ENCODE data around the gene CITED4.

CITED4 gene

GRCh38 chr1:40887652-40888051 is 25.5 kb upstream of the CITED4 start:
- TF ChIP-seq FOXP2 (optimal IDR thresholded peaks at IDR 0.05; ENCODE audit: borderline replicate concordance, extremely low read depth, extremely low read length, insufficient read depth) (no peak), SIN3A (IDR thresholded peaks at IDR 0.05; ENCODE audit: borderline replicate concordance, insufficient read depth, low read length) (no peak), TAF1 (IDR thresholded peaks at IDR 0.05; ENCODE audit: borderline replicate concordance, insufficient read depth, low read length) (no peak), POLR2AphosphoS5 (IDR thresholded peaks at IDR 0.05; ENCODE audit: low read depth, low read length) (no peak)
- TF ChIP-seq, protein P1, sequence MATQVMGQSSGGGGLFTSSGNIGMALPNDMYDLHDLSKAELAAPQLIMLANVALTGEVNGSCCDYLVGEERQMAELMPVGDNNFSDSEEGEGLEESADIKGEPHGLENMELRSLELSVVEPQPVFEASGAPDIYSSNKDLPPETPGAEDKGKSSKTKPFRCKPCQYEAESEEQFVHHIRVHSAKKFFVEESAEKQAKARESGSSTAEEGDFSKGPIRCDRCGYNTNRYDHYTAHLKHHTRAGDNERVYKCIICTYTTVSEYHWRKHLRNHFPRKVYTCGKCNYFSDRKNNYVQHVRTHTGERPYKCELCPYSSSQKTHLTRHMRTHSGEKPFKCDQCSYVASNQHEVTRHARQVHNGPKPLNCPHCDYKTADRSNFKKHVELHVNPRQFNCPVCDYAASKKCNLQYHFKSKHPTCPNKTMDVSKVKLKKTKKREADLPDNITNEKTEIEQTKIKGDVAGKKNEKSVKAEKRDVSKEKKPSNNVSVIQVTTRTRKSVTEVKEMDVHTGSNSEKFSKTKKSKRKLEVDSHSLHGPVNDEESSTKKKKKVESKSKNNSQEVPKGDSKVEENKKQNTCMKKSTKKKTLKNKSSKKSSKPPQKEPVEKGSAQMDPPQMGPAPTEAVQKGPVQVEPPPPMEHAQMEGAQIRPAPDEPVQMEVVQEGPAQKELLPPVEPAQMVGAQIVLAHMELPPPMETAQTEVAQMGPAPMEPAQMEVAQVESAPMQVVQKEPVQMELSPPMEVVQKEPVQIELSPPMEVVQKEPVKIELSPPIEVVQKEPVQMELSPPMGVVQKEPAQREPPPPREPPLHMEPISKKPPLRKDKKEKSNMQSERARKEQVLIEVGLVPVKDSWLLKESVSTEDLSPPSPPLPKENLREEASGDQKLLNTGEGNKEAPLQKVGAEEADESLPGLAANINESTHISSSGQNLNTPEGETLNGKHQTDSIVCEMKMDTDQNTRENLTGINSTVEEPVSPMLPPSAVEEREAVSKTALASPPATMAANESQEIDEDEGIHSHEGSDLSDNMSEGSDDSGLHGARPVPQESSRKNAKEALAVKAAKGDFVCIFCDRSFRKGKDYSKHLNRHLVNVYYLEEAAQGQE (IDR thresholded peaks at IDR 0.05; ENCODE audit: insufficient read depth in 1 of 2, low read depth in 2 of 2, low read length in 2 of 2): no peak

- TF ChIP-seq, protein P1 (IDR thresholded peaks at IDR 0.05; ENCODE audit: insufficient read depth in 1 of 2, low read depth in 2 of 2, low read length in 2 of 2): no peak
- no peak for TF ChIP-seq POLR2AphosphoS5 (IDR thresholded peaks at IDR 0.05; ENCODE audit: low read depth, low read length)
- TF ChIP-seq FOXP2 (optimal IDR thresholded peaks at IDR 0.05; ENCODE audit: borderline replicate concordance, extremely low read depth, extremely low read length, insufficient read depth): no peak
- TF ChIP-seq SIN3A (IDR thresholded peaks at IDR 0.05; ENCODE audit: borderline replicate concordance, insufficient read depth, low read length): no peak
These were observed 24.8 kb upstream of the CITED4 start for GRCh38 chr1:40887012-40887378.

GRCh38 chr1:40886318-40887011 is 24.3 kb upstream of the CITED4 start:
- TF ChIP-seq POLR2AphosphoS5 (IDR thresholded peaks at IDR 0.05; ENCODE audit: low read depth, low read length) (no peak), SIN3A (IDR thresholded peaks at IDR 0.05; ENCODE audit: borderline replicate concordance, insufficient read depth, low read length) (no peak), TAF1 (IDR thresholded peaks at IDR 0.05; ENCODE audit: borderline replicate concordance, insufficient read depth, low read length) (no peak), FOXP2 (optimal IDR thresholded peaks at IDR 0.05; ENCODE audit: borderline replicate concordance, extremely low read depth, extremely low read length, insufficient read depth) (no peak)
- TF ChIP-seq, protein P1 (IDR thresholded peaks at IDR 0.05; ENCODE audit: insufficient read depth in 1 of 2, low read depth in 2 of 2, low read length in 2 of 2): no peak

DNA sequence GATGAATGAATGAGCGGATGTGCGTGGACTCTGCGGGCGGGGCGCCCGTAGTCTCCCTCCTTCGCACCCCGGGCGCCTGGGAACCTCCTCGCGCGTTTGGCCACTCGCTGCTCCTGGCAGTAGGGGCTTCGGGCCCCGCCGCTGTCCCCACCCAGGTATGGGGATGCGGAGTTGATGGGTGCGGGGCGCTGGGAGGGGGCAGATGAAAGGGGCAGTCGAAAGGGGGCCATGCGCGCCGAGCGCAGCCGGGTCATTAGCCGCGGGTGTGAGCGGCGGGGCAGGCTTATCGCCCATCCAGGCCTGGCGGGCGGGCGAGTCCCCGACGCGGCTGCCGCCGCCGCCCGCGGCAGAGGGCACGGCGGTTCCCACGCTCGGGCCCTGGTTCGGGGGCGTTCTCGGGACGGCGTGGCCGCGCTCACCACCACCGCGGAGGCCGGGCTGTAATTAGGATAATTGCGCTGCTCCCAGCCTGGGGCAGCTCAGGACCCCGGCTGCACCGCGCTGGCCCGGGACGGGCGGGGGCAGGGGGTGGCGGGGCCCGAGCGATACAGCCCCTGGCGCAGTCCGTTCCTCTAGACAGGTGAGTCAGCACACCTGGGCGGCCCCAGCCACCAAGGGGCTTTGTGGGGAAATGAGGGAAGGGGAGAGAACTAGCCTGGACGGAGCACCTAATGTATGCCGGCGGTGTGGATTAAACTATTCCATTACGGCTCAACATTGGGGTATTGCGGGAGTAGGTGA is 22.1 kb upstream of the CITED4 start:
- TF ChIP-seq, protein P1 (IDR thresholded peaks at IDR 0.05; ENCODE audit: insufficient read depth in 1 of 2, low read depth in 2 of 2, low read length in 2 of 2): no peak
- no peak for TF ChIP-seq TAF1 (IDR thresholded peaks at IDR 0.05; ENCODE audit: borderline replicate concordance, insufficient read depth, low read length)
- TF ChIP-seq SIN3A (IDR thresholded peaks at IDR 0.05; ENCODE audit: borderline replicate concordance, insufficient read depth, low read length): no peak
- no peak for TF ChIP-seq FOXP2 (optimal IDR thresholded peaks at IDR 0.05; ENCODE audit: borderline replicate concordance, extremely low read depth, extremely low read length, insufficient read depth)
- no peak for TF ChIP-seq POLR2AphosphoS5 (IDR thresholded peaks at IDR 0.05; ENCODE audit: low read depth, low read length)
